ENCODE measurements around the gene PRKAG3. TPM values are rescaled to one million over a fixed set of nuclear protein-coding genes. Genes with fewer than 3 reads are reported as not detected.
A peak's percentile ranks its signal among the peaks of the same experiment; 100 is the strongest.

The PRKAG3 gene
- total RNA-seq = not detected
- not detected for polyA plus RNA-seq
- long read RNA-seq, donor 1 = 0 reads
- long read RNA-seq, donor 2 = 0 reads
- long read RNA-seq, donor 3 = 0 reads
- long read RNA-seq, donor 4 = 0 reads
- long read RNA-seq, donor 5 = 0 reads
- long read RNA-seq, donor 6 = 0 reads
- long read RNA-seq, donor 7 = 0 reads
- long read RNA-seq, donor 8 = 0 reads
- long read RNA-seq, donor 9 = 0 reads
- long read RNA-seq, donor 10 = 0 reads

GRCh38 chr2:218831378-218831990 lies at the start of gene PRKAG3:
PRKAG3 (minus strand) TSS chr2:218831803.
- H3K27ac ChIP-seq = peak within 1 kb of the TSS in 2 of 5 donors; percentile 11 to 15
- 80 to 93% (median 84%) methylated on average over 18 of the region's 18 CpGs for WGBS, 5 donors

GRCh38 chr2:218880859-218881594 lies 49.4 kb upstream of the PRKAG3 start:
- no peaks in the 10 kb centered on the region for H3K36me3 ChIP-seq
- TF ChIP-seq CTCF (IDR thresholded peaks at IDR 0.05) (no peak), EP300 (IDR thresholded peaks at IDR 0.05) (no peak), POLR2AphosphoS5 (IDR thresholded peaks at IDR 0.05) (no peak), POLR2A (IDR thresholded peaks at IDR 0.05) (no peak)
- intact Hi-C loops (cut with DNase I; ENCODE audit: low total_unique reads) = no loop called here
- H3K27me3 ChIP-seq = peaks cover 11 to 96% (median 58%) of the 10 kb centered on the region in 3 donors
- no peaks in the 10 kb centered on the region for H3K9me3 ChIP-seq
- 14 to 23% (median 15%) methylated on average over 6 to 24 of the region's 24 CpGs for WGBS, 5 donors
- DNase-seq = no peak
- H3K27ac ChIP-seq = peak overlapping the region in 2 of 5 donors; percentile 3 to 67
- H3K4me1 ChIP-seq = peaks cover 17 to 39% (median 37%) of the 10 kb centered on the region in 4 donors
- H3K4me3 ChIP-seq = peak overlapping the region; percentile 31 to 49 (median 32)

More at GRCh38 chr2:218831378-218831990, at the start of gene PRKAG3:
- Histone ChIP-seq H3K4me3 (no peak within 1 kb of the TSS), H3K9me3 (no peaks in the 10 kb centered on the region), H3K27me3 (peaks cover 0 to 63% (median 0%) of the 10 kb centered on the region in 3 donors), H3K4me1 (peaks cover 0 to 11% (median 3%) of the 10 kb centered on the region in 4 donors), H3K36me3 (no peaks in the 10 kb centered on the region)
- intact Hi-C loops (cut with DNase I; ENCODE audit: low total_unique reads) = loop anchor here (10.0 kb wide), 1 partner anchor 107 kb away; no protein-coding TSS in a partner anchor
- DNase-seq = no peak
- TF ChIP-seq POLR2A (IDR thresholded peaks at IDR 0.05) = no peak
- TF ChIP-seq POLR2AphosphoS5 (IDR thresholded peaks at IDR 0.05) = no peak

GRCh38 chr2:218880102-218880858 lies 48.7 kb upstream of the PRKAG3 start, which contains the start of gene WNT10A:
WNT10A (plus strand) TSS chr2:218880852; CDS start chr2:218880996, 144 bp downstream.
- H3K27ac ChIP-seq = peak within 1 kb of the TSS in 2 of 5 donors; percentile 3 to 67
- H3K36me3 ChIP-seq = no peaks in the 10 kb centered on the region
- peak; percentile 63 to 68 for DNase-seq
- peaks cover 17 to 39% (median 37%) of the 10 kb centered on the region in 4 donors for H3K4me1 ChIP-seq
- no peak for TF ChIP-seq POLR2A (IDR thresholded peaks at IDR 0.05)
- TF ChIP-seq CTCF (IDR thresholded peaks at IDR 0.05) = no peak
- TF ChIP-seq POLR2AphosphoS5 (IDR thresholded peaks at IDR 0.05) = no peak
- TF ChIP-seq EP300 (IDR thresholded peaks at IDR 0.05) = no peak
- 1 to 2% (median 2%) methylated on average over 17 to 58 of the region's 58 CpGs for WGBS, 5 donors
- intact Hi-C loops (cut with DNase I; ENCODE audit: low total_unique reads) = no loop called here
- peaks cover 11 to 100% (median 60%) of the 10 kb centered on the region in 3 donors for H3K27me3 ChIP-seq
- H3K4me3 ChIP-seq = peak within 1 kb of the TSS; percentile 31 to 49 (median 32)
- no peaks in the 10 kb centered on the region for H3K9me3 ChIP-seq

GRCh38 chr2:218879776-218880101 lies 48.1 kb upstream of the PRKAG3 start:
- H3K4me3 ChIP-seq = peak overlapping the region in 3 of 4 donors; percentile 31 to 49 (median 34)
- intact Hi-C loops (cut with DNase I; ENCODE audit: low total_unique reads) = no loop called here
- no peak for TF ChIP-seq EP300 (IDR thresholded peaks at IDR 0.05)
- no peak for TF ChIP-seq POLR2A (IDR thresholded peaks at IDR 0.05)
- TF ChIP-seq POLR2AphosphoS5 (IDR thresholded peaks at IDR 0.05) = no peak
- no peak for TF ChIP-seq CTCF (IDR thresholded peaks at IDR 0.05)
- peaks cover 13 to 100% (median 61%) of the 10 kb centered on the region in 3 donors for H3K27me3 ChIP-seq
- DNase-seq = peak in 1 of 2 donors; percentile 7
- peak overlapping the region in 1 of 5 donors; percentile 3 for H3K27ac ChIP-seq
- 7 to 16% (median 12%) methylated on average over 10 to 11 of the region's 11 CpGs for WGBS, 5 donors
- no peaks in the 10 kb centered on the region for H3K36me3 ChIP-seq
- no peaks in the 10 kb centered on the region for H3K9me3 ChIP-seq
- H3K4me1 ChIP-seq = peaks cover 17 to 39% (median 37%) of the 10 kb centered on the region in 4 donors
